SU-DHL-6 (cell line): Measurements from ENCODE around the gene CDK11B.

ENCODE experiments used
- H2AFZ ChIP-seq: fragments of 200-600 bp; sonication (generic); 2 replicates; pipeline ENCODE4 v1.6.1; 2014; ENCODE audit warnings: low read depth, mild to moderate bottlenecking, moderate library complexity, mixed read lengths, antibody characterized with exemption, low read length; ENCODE audit not compliant: severe bottlenecking
- H3F3A ChIP-seq: fragments of 200-600 bp; shearing (Covaris generic); 2 replicates; pipeline ENCODE4 v1.6.0; 2016; ENCODE audit warnings: antibody characterized with exemption, mild to moderate bottlenecking; ENCODE audit not compliant: insufficient read depth
- H3K27ac ChIP-seq: fragments of 200-600 bp; sonication (generic); 2 replicates; pipeline ENCODE4 v1.5.1; 2016; ENCODE audit warnings: low read depth, mild to moderate bottlenecking, low read length, moderate library complexity, mixed read lengths
- H3K27me3 ChIP-seq: fragments of 200-600 bp; sonication (generic), shearing (Covaris generic); 2 replicates; pipeline ENCODE4 v1.6.0; 2014; ENCODE audit warnings: mild to moderate bottlenecking, low read length
- H3K36me3 ChIP-seq: fragments of 200-600 bp; sonication (generic); 2 replicates; pipeline ENCODE4 v1.6.1; 2014; ENCODE audit warnings: mild to moderate bottlenecking, low read length, mixed read lengths
- H3K4me2 ChIP-seq: fragments of 300-600, 200-600 bp; shearing (Covaris generic), sonication (generic); 2 replicates; pipeline ENCODE4 v1.6.0; 2014; ENCODE audit warnings: low read length, low read depth, mild to moderate bottlenecking; ENCODE audit not compliant: poor library complexity, severe bottlenecking
- H3K4me3 ChIP-seq: fragments of 200-600 bp; sonication (generic); 2 replicates; pipeline ENCODE4 v1.5.1; 2014; ENCODE audit warnings: antibody characterized with exemption, low read length, mild to moderate bottlenecking, mixed read lengths; ENCODE audit not compliant: insufficient read depth, poor library complexity, severe bottlenecking
- H3K79me2 ChIP-seq: fragments of 200-600 bp; sonication (generic); 2 replicates; pipeline ENCODE4 v1.6.1; 2014; ENCODE audit warnings: mild to moderate bottlenecking, low read length, moderate library complexity; ENCODE audit not compliant: insufficient read depth
- H3K9ac ChIP-seq: fragments of 200-600 bp; sonication (generic); 2 replicates; pipeline ENCODE4 v1.7.0; 2014; ENCODE audit warnings: mild to moderate bottlenecking, low read length
- H3K9me2 ChIP-seq: fragments of 200-600 bp; sonication (generic); replicated peaks from 2 replicates; pipeline ENCODE4 v1.6.1; 2014; ENCODE audit warnings: low read length; ENCODE audit not compliant: insufficient read depth
- H3K9me3 ChIP-seq: fragments of 200-600 bp; sonication (generic); 2 replicates; pipeline ENCODE4 v1.6.1; 2014; ENCODE audit warnings: low read length, mixed read lengths; ENCODE audit not compliant: insufficient read depth
- H4K20me1 ChIP-seq: fragments of 200-600 bp; sonication (generic); 2 replicates; pipeline ENCODE4 v1.6.1; 2014; ENCODE audit warnings: low read depth, mild to moderate bottlenecking, antibody characterized with exemption, low read length, moderate library complexity, mixed read lengths
- CTCF ChIP-seq: fragments of 200-600 bp; sonication (generic); IDR thresholded peaks from one replicate; pipeline ENCODE4 v1.5.1; 2017; ENCODE audit warnings: antibody characterized with exemption, mild to moderate bottlenecking, low read length, moderate library complexity; ENCODE audit not compliant: insufficient read depth, poor library complexity, severe bottlenecking
- EZH2phosphoT487 ChIP-seq: fragments of 200-600 bp; sonication (generic), shearing (Covaris generic); conservative IDR thresholded peaks from 2 replicates; pipeline ENCODE4 v1.6.1; 2018; ENCODE audit warnings: mild to moderate bottlenecking, antibody characterized with exemption, low read length, moderate library complexity, mixed read lengths

CDK11B gene

GRCh38 chr1:1599030-1599934 lies 59.5 kb downstream of the CDK11B start:
- TF ChIP-seq EZH2phosphoT487 (no peak), CTCF (no peak)
- H3F3A ChIP-seq: no peaks in the 10 kb centered on the region
- H3K36me3 ChIP-seq: no peaks in the 10 kb centered on the region
- no peak overlapping the region for H3K4me3 ChIP-seq
- H3K9me3 ChIP-seq: no peaks in the 10 kb centered on the region
- H3K79me2 ChIP-seq: no peaks in the 10 kb centered on the region
- H2AFZ ChIP-seq: no peak overlapping the region
- no peaks in the 10 kb centered on the region for H4K20me1 ChIP-seq
- no peak overlapping the region for H3K9ac ChIP-seq
- H3K27ac ChIP-seq: no peak overlapping the region
- no peak overlapping the region for H3K4me2 ChIP-seq
- H3K27me3 ChIP-seq: no peaks in the 10 kb centered on the region
- H3K9me2 ChIP-seq: no peaks in the 10 kb centered on the region

GRCh38 chr1:1598720-1599029 lies 60.1 kb downstream of the CDK11B start:
- Histone ChIP-seq H3K27ac (no peak overlapping the region), H3K79me2 (no peaks in the 10 kb centered on the region)

GRCh38 chr1:1598051-1598719 lies 60.6 kb downstream of the CDK11B start:
- no peaks in the 10 kb centered on the region for H3K9me3 ChIP-seq
- H3K79me2 ChIP-seq: no peaks in the 10 kb centered on the region
- H3K4me3 ChIP-seq: no peak overlapping the region
- no peaks in the 10 kb centered on the region for H3K27me3 ChIP-seq
- no peaks in the 10 kb centered on the region for H4K20me1 ChIP-seq
- no peaks in the 10 kb centered on the region for H3F3A ChIP-seq
- H3K27ac ChIP-seq: no peak overlapping the region
- no peak overlapping the region for H2AFZ ChIP-seq
- TF ChIP-seq CTCF (no peak), EZH2phosphoT487 (no peak)
- H3K36me3 ChIP-seq: no peaks in the 10 kb centered on the region
- H3K4me2 ChIP-seq: no peak overlapping the region
- H3K9ac ChIP-seq: no peak overlapping the region
- no peaks in the 10 kb centered on the region for H3K9me2 ChIP-seq

More at GRCh38 chr1:1598720-1599029, 60.1 kb downstream of the CDK11B start:
- no peak overlapping the region for H3K4me3 ChIP-seq
- no peak overlapping the region for H3K9ac ChIP-seq
- H3K36me3 ChIP-seq: no peaks in the 10 kb centered on the region
- no peak overlapping the region for H2AFZ ChIP-seq
- no peaks in the 10 kb centered on the region for H3K27me3 ChIP-seq
- no peaks in the 10 kb centered on the region for H3K9me3 ChIP-seq
- no peak for TF ChIP-seq CTCF
- TF ChIP-seq EZH2phosphoT487: no peak
- no peaks in the 10 kb centered on the region for H3K9me2 ChIP-seq
- no peaks in the 10 kb centered on the region for H3F3A ChIP-seq
- no peaks in the 10 kb centered on the region for H4K20me1 ChIP-seq
- H3K4me2 ChIP-seq: no peak overlapping the region
